ENCODE measurements around the gene PRKCA.

DNA sequence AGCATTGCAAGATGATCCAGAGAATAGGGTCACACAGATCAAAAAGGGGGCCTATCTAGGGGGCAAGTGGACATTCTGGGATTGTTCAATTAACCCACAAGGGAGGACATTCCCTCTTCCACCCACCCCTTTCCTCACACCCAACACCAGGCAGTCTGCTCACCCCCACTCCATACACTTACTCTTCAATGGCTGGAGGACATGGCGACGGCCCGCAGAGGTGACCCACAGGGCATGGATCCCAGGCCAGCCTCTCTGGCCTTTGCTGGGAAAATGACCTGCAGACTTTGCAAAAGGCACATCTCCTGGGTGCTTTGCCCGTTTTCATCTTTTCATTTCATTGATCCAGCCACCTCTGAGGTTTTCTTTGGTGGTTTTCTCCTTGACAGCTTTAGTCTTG lies 530.8 kb downstream of the PRKCA start:
- TF ChIP-seq, protein P1, sequence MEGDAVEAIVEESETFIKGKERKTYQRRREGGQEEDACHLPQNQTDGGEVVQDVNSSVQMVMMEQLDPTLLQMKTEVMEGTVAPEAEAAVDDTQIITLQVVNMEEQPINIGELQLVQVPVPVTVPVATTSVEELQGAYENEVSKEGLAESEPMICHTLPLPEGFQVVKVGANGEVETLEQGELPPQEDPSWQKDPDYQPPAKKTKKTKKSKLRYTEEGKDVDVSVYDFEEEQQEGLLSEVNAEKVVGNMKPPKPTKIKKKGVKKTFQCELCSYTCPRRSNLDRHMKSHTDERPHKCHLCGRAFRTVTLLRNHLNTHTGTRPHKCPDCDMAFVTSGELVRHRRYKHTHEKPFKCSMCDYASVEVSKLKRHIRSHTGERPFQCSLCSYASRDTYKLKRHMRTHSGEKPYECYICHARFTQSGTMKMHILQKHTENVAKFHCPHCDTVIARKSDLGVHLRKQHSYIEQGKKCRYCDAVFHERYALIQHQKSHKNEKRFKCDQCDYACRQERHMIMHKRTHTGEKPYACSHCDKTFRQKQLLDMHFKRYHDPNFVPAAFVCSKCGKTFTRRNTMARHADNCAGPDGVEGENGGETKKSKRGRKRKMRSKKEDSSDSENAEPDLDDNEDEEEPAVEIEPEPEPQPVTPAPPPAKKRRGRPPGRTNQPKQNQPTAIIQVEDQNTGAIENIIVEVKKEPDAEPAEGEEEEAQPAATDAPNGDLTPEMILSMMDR (IDR thresholded peaks at IDR 0.05) = no peak
- TF ChIP-seq POLR2A (IDR thresholded peaks at IDR 0.05) (no peak), POLR2AphosphoS5 (IDR thresholded peaks at IDR 0.05) (no peak)

All from prostate gland (tissue), 2 donors.